ENCODE results near the gene SLC13A5. TPM values are rescaled to one million over a fixed set of nuclear protein-coding genes. Genes with fewer than 3 reads are reported as not detected.
A peak's percentile ranks its signal among the peaks of the same experiment; 100 is the strongest.

The SLC13A5 gene
- total RNA-seq, 2 experiments from 2014 or later: not detected

- Mint-ChIP-seq H3K9me3 (peaks cover 9% of the 10 kb centered on the region), H3K4me1 (peaks cover 12% of the 10 kb centered on the region), H3K36me3 (no peaks in the 10 kb centered on the region), H3K27ac (no peak overlapping the region), H3K27me3 (peaks cover 68% of the 10 kb centered on the region), H3K4me3 (no peak overlapping the region)
- DNase-seq: no peak
Measured at GRCh38 chr17:6716736-6717135, 3.6 kb upstream of the SLC13A5 start.

- Mint-ChIP-seq H3K9me3 (peaks cover 9% of the 10 kb centered on the region), H3K27ac (no peak overlapping the region), H3K27me3 (peaks cover 73% of the 10 kb centered on the region), H3K4me3 (peak overlapping the region; percentile 6), H3K4me1 (peaks cover 12% of the 10 kb centered on the region), H3K36me3 (no peaks in the 10 kb centered on the region)
- no peak for DNase-seq
Measured at GRCh38 chr17:6714315-6714874, 1.2 kb upstream of the SLC13A5 start.

GRCh38 chr17:6713918-6714271 is 726 bp upstream of the SLC13A5 start:
- Mint-ChIP-seq H3K27ac (no peak overlapping the region), H3K27me3 (peaks cover 76% of the 10 kb centered on the region), H3K36me3 (no peaks in the 10 kb centered on the region), H3K9me3 (peaks cover 9% of the 10 kb centered on the region), H3K4me1 (peaks cover 12% of the 10 kb centered on the region), H3K4me3 (peak overlapping the region; percentile 57)
- DNase-seq: no peak

GRCh38 chr17:6712854-6713129 is 377 bp downstream of the SLC13A5 start:
- Mint-ChIP-seq H3K4me1 (peaks cover 12% of the 10 kb centered on the region), H3K4me3 (peak overlapping the region; percentile 69), H3K27ac (no peak overlapping the region), H3K27me3 (peaks cover 83% of the 10 kb centered on the region), H3K9me3 (peaks cover 9% of the 10 kb centered on the region), H3K36me3 (no peaks in the 10 kb centered on the region)
- no peak for DNase-seq

GRCh38 chr17:6712058-6712853 is 913 bp downstream of the SLC13A5 start:
- Mint-ChIP-seq H3K27ac (no peak overlapping the region), H3K9me3 (peaks cover 9% of the 10 kb centered on the region), H3K4me3 (peak overlapping the region; percentile 69), H3K36me3 (no peaks in the 10 kb centered on the region), H3K27me3 (peaks cover 78% of the 10 kb centered on the region), H3K4me1 (peaks cover 12% of the 10 kb centered on the region)
- DNase-seq: no peak

GRCh38 chr17:6711681-6712057 is 1.5 kb downstream of the SLC13A5 start:
- Mint-ChIP-seq H3K4me3 (no peak overlapping the region), H3K9me3 (peaks cover 7% of the 10 kb centered on the region), H3K36me3 (no peaks in the 10 kb centered on the region), H3K4me1 (peaks cover 12% of the 10 kb centered on the region), H3K27me3 (peaks cover 76% of the 10 kb centered on the region), H3K27ac (no peak overlapping the region)
- no peak for DNase-seq

GRCh38 chr17:6711081-6711674 is 2.0 kb downstream of the SLC13A5 start:
- H3K27ac Mint-ChIP-seq: no peak overlapping the region
- H3K9me3 Mint-ChIP-seq: peaks cover 5% of the 10 kb centered on the region
- H3K4me3 Mint-ChIP-seq: no peak overlapping the region
- peaks cover 71% of the 10 kb centered on the region for H3K27me3 Mint-ChIP-seq
- H3K4me1 Mint-ChIP-seq: peaks cover 12% of the 10 kb centered on the region
- no peaks in the 10 kb centered on the region for H3K36me3 Mint-ChIP-seq
- no peak for DNase-seq

GRCh38 chr17:6710317-6710716 is 2.9 kb downstream of the SLC13A5 start:
- no peaks in the 10 kb centered on the region for H3K36me3 Mint-ChIP-seq
- H3K4me1 Mint-ChIP-seq: peaks cover 12% of the 10 kb centered on the region
- no peak for DNase-seq
- H3K27me3 Mint-ChIP-seq: peaks cover 63% of the 10 kb centered on the region
- no peak overlapping the region for H3K27ac Mint-ChIP-seq
- peaks cover 4% of the 10 kb centered on the region for H3K9me3 Mint-ChIP-seq
- H3K4me3 Mint-ChIP-seq: no peak overlapping the region

- H3K4me1 Mint-ChIP-seq: peaks cover 6% of the 10 kb centered on the region
- H3K9me3 Mint-ChIP-seq: no peaks in the 10 kb centered on the region
- no peak overlapping the region for H3K4me3 Mint-ChIP-seq
- no peak overlapping the region for H3K27ac Mint-ChIP-seq
- DNase-seq: no peak
- peaks cover 52% of the 10 kb centered on the region for H3K27me3 Mint-ChIP-seq
- H3K36me3 Mint-ChIP-seq: no peaks in the 10 kb centered on the region
Measured at GRCh38 chr17:6708357-6708961, 4.7 kb downstream of the SLC13A5 start.

GRCh38 chr17:6706996-6707395 is 6.2 kb downstream of the SLC13A5 start:
- Mint-ChIP-seq H3K36me3 (no peaks in the 10 kb centered on the region), H3K27ac (no peak overlapping the region), H3K4me3 (no peak overlapping the region), H3K27me3 (peaks cover 41% of the 10 kb centered on the region), H3K4me1 (no peaks in the 10 kb centered on the region), H3K9me3 (no peaks in the 10 kb centered on the region)
- no peak for DNase-seq

GRCh38 chr17:6706499-6706898 is 6.7 kb downstream of the SLC13A5 start:
- H3K36me3 Mint-ChIP-seq: no peaks in the 10 kb centered on the region
- H3K9me3 Mint-ChIP-seq: no peaks in the 10 kb centered on the region
- peaks cover 36% of the 10 kb centered on the region for H3K27me3 Mint-ChIP-seq
- DNase-seq: no peak
- no peaks in the 10 kb centered on the region for H3K4me1 Mint-ChIP-seq
- H3K27ac Mint-ChIP-seq: no peak overlapping the region
- no peak overlapping the region for H3K4me3 Mint-ChIP-seq

- H3K27me3 Mint-ChIP-seq: peaks cover 26% of the 10 kb centered on the region
Measured at GRCh38 chr17:6704470-6705052, 8.6 kb downstream of the SLC13A5 start.

GRCh38 chr17:6703751-6704150 is 9.4 kb downstream of the SLC13A5 start:
- Mint-ChIP-seq H3K36me3 (no peaks in the 10 kb centered on the region), H3K27me3 (peaks cover 19% of the 10 kb centered on the region), H3K27ac (no peak overlapping the region), H3K4me1 (no peaks in the 10 kb centered on the region), H3K9me3 (no peaks in the 10 kb centered on the region), H3K4me3 (no peak overlapping the region)
- DNase-seq: no peak

More at GRCh38 chr17:6704470-6705052, 8.6 kb downstream of the SLC13A5 start:
- Mint-ChIP-seq H3K9me3 (no peaks in the 10 kb centered on the region), H3K27ac (no peak overlapping the region), H3K36me3 (no peaks in the 10 kb centered on the region), H3K4me1 (no peaks in the 10 kb centered on the region), H3K4me3 (no peak overlapping the region)
- no peak for DNase-seq

GRCh38 chr17:6702567-6703215 is 10.5 kb downstream of the SLC13A5 start:
- Mint-ChIP-seq H3K9me3 (no peaks in the 10 kb centered on the region), H3K4me1 (no peaks in the 10 kb centered on the region), H3K27ac (no peak overlapping the region), H3K27me3 (peaks cover 10% of the 10 kb centered on the region), H3K4me3 (no peak overlapping the region), H3K36me3 (no peaks in the 10 kb centered on the region)
- no peak for DNase-seq

- Mint-ChIP-seq H3K4me1 (no peaks in the 10 kb centered on the region), H3K27me3 (peaks cover 10% of the 10 kb centered on the region), H3K27ac (no peak overlapping the region), H3K9me3 (no peaks in the 10 kb centered on the region), H3K36me3 (no peaks in the 10 kb centered on the region), H3K4me3 (no peak overlapping the region)
- DNase-seq: peak; percentile 56
Measured at GRCh38 chr17:6701719-6702118, 11.4 kb downstream of the SLC13A5 start.

All from activated naive CD8-positive, alpha-beta T cell treated with anti-CD3 and anti-CD28 coated beads for 36 hours (primary cell).